Stimulated activated CD4-positive, alpha-beta T cell treated with anti-CD3 and anti-CD28 coated beads, Interleukin-15, amount 100 ng/mL, for 24 hours (primary cell): ENCODE data around the gene LRAT.

Experiments used
- DNase-seq: peaks from one replicate; pipeline ENCODE4 v3.0.0-alpha.2; 2020

The LRAT gene

GRCh38 chr4:154778264-154778663, 34.5 kb downstream of the LRAT start:
- DNase-seq: no peak

- DNase-seq: no peak
These were observed 35.7 kb downstream of the LRAT start for GRCh38 chr4:154779362-154779947.

GRCh38 chr4:154781126-154781982, 37.6 kb downstream of the LRAT start, which contains the start of gene RBM46:
RBM46 (plus strand) TSS chr4:154781272; CDS start chr4:154796753, 15,481 bp downstream.
- DNase-seq: no peak

GRCh38 chr4:154781983-154782293, 38.1 kb downstream of the LRAT start:
- no peak for DNase-seq
